ENCODE measurements around the gene EDN2.

The EDN2 gene

DNA sequence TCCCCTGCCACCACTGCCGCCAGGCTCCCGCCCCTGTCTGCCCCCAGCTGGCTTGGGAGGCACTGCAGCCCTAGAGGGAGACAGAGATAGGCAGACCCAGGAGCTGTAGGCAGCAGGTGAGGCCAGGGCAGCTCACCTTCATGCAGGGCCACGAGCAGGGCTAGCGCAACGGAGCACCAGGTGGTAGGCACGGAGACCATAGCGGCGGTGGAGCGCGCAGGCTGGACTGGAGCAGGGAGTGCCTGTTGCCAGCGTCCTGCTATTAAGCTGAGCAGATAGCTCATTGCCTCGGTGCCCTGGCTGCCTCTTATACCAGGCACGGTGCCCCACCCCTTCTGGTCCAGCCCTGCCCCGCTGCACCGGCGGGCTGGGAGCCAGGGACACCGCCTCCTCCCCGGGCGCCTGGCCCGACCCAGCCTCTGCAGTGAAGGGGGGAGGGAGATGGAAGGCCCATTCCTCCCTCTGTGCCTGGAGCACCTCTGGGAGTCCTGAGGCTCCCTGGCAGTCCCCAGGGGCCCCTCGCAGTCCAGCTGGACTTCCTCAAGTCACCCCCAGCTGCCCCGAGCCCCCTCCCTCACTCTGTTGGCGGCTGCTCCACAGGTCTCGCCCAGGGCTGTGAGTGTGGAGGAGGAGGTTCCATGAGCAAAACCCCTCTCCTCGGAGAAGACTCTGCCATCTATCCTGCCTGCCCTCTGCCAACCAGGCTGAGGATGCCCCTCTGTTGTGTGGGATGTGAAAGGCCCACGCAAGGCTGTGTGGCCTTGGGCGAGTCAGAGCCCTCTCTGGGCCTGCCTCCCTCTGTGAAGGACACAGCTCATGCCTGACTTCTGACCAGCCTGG, at the start of gene EDN2:
EDN2 (minus strand) TSS at position 282 of the 840 bp plus-strand sequence; CDS start at position 200, 82 bp downstream.
- no peak for DNase-seq

DNA sequence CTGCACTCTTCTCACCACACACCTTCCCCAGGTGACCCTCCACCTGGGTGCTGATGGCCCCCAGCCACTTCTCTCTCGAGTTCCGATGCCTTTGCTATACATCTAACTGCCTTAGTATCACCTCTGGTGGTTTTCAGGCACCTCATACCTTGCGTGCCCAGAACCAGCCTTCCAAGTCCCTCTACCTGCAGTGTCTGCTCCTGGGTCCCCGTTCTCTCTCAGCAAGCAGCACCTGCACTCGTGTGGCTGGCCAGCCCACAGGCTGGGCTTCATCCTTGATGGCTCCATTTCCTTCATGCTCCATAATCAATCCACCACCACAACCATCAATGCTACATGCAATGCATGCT, 49.2 kb upstream of the EDN2 start:
- no peak for DNase-seq

DNA sequence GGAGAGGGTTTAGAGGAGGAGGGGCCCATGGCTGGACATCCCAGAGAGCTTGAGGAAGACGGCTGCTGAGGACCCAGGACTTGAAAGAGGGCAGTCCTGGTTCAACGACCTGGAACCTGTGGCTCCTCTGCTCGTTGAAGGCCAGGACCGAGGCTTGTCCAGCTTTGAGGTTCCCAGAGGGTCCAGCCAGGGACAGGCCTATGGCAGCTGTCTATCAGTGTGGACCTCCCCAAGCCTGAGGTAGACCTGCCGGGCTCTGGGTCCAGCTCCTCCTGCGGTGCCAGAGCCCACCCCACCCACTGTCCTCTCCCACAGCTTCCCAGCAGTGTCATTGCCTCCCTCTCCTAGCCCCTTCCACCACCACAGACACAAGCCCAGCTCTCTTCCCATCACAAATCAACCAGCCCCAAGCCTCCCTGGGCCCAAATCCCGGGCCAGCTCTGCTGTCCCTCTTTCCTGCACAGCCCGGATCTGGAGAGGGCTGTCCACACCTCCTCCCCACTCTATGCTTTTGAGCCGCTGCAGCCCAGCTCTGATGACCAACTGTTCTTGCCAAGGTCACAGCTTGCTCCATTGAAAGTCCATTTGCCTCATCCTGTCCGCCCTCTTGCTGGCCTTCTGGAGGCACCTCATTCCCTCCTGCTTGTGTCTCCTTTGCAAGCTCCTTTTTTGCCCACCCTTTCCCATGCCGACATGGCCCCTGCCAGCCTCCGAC, 48.7 kb upstream of the EDN2 start:
- DNase-seq: no peak

DNA sequence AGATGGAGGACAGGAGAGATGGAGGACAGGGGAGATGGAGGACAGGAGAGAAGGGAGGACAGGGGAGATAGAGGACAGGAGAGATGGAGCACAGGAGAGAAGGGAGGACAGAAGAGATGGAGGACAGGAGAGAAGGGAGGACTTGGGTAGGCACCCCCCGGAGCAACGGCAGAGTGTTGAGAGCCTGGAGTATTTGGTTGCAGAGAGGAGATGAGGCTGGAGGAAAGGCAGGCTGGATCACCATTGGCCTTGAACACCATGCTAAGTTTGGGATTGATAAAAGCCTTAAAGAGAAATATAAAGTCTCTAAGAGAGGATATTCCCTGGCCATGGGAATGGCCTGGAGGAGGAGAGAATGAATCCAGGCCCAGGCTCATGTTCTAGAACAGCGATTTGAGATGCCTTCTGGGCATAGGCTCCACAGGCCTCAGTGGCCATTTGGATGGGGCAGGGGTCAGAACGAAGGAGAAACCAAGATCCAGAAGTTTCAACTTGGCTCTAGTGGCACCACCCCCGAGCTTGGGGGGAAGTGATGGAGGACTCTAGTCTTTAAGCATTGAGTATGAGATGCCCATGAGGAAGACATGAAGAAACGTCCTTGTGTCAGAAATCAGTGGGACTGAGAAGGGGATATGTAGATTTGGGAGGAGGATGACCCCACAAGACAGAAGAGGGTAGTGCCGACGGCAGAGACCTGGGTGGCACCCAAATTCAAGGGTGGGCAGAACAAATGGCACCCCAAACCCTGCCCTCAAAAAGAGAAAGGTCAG, 47.9 kb upstream of the EDN2 start:
- DNase-seq: no peak

DNA sequence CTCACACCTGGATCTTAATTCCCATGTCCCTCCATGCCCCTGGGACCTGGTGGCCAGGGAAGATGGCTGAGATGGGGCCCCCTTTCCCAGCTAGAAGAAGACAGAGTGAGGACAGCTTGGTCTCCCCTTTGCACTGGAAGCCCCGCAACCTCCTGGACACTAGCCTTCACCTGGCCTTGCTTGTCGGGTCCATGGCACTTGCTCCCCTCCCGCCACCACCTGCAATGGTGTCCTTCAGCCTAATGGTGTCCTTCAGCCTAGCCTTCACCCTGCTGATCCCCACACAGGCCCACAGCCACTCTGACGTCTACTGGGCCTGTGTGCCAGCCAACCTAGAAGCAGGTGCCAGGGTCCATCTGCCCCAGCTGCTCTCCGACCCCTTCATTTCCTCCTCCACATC, 45.9 kb upstream of the EDN2 start:
- no peak for DNase-seq

DNA sequence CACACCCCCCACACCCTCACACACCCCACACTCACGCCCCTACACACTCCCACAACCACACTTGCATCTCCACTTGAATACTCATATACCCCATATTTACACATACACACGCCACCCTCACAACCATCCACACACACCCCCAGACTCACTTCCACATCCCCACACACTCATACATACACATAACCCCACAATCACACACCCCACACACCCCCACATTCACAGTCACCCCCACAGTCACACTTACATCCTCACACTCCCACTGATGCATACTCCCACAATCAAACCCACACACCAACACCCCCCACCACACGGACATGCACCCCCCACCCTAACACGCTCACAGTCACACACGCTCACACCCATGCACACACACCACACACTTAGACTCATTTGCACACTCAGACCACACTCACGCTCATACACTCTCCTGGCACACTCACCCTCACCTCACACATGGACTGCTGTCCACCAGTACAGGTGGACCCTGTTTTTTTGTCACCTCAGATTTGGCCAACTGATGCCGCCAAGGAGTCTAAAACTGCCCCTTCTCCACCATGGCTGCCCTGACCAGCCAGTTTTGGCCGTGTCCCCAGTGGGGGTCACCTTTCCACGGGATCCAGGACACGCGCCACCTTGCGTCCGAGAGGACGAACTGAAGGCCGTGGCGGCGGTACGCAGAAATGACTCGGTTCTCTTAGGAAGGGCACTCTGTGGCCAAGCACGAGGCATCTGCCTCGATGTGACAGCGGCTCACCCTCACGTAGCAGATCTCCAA, 45.3 kb upstream of the EDN2 start:
- DNase-seq: no peak

DNA sequence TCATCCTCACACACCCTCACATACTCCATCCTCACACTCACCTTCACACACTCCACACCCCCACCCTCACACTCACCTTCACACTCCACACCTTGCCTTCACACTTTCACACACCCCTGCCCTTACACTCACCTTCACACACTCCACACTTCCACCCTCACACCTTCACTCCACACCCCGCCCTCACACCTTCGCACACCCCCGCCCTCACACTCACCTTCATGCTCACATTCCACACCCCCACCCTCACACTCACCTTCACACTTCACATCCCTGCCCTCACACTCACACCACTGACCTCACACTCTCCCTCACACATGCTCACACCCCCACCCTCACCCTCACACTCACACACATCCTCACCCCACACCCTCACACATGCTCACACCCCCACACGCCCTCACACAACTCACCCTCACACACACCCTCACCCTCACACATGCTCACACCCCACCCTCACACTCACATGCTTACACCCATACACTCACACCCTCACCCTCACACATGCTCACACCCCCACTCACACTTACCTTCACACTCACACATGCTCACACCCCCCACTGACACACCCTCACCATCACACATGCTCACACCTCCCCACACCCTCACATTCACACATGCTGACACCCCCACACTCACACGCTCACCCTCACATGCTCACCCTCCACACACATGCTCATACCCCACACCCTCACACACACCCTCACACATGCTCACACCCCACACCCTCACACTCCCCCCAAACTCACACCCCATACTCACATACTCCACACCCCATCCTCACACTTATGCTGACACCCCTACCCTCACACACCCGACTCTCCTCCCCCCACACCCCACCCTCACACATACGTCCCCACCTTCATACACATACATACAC, 44.5 kb upstream of the EDN2 start:
- no peak for DNase-seq

DNA sequence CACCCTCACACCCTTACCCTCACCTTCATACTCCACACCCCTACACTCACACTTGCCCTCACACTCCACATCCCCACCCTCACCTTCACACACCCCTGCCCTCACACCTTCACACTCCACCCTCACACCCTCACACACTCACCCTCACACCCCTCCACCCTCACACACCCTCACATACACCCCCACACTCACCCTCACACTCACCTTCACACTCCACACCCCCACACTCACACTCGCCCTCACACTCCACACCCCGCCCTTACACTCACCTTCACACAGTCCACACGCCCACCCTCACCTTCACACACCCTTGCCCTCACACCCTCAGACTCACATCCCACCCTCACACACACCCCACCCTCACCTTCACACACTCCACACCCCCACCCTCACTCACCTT, 43.6 kb upstream of the EDN2 start:
- DNase-seq: no peak

DNA sequence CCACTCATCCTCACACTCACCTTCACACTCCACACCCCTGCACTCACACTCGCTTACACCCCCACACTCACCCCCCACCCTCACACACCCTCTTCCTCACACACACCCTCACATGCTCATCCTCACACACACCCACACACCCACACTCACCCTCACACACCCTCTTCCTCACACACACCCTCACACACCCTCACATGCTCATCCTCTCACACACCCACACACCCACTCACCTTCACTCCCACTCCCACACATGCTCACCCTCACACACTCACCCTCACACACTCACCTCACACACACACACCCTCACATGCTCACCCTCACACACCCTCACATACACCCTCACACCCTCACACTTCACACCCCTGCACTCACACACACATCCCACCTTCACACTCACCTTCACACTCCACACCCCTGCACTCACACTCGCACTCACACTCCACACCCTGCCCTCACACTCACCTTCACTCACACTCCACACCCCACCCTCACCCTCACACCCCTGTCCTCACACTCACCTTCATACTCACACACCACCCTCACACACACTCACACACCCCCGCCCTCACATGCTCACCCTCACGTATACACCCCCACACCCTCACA, 42.6 kb upstream of the EDN2 start:
- no peak for DNase-seq

DNA sequence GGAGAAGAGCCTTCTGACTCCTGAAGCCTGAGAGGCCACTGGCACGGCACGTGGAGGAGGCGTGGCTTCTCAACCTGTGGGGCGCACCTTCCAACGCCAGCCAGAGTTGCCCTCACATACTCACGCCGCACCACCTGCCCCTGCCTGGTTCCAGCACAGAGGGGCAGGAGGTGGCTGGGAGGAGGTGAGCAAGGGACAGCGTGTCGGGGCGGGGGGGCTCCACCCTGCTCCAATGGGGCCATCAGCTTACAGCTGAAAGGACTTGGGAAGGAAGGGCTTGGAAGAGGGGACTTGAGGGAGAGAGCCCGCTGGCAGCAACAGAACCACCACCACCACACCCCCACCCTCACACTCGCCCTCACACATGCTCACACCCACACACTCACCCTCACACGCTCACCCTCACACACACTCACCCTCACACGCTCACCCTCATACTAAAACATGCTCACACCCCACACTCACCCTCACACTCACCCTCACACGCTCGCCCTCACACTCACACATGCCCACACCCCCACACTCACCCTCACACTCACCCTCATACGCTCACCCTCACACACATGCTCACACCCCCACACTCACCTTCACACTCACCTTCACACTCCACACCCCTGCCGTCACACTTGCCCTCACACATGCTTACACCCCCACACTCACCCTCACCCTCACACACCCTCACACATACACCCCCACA, 41.6 kb upstream of the EDN2 start:
- no peak for DNase-seq

DNA sequence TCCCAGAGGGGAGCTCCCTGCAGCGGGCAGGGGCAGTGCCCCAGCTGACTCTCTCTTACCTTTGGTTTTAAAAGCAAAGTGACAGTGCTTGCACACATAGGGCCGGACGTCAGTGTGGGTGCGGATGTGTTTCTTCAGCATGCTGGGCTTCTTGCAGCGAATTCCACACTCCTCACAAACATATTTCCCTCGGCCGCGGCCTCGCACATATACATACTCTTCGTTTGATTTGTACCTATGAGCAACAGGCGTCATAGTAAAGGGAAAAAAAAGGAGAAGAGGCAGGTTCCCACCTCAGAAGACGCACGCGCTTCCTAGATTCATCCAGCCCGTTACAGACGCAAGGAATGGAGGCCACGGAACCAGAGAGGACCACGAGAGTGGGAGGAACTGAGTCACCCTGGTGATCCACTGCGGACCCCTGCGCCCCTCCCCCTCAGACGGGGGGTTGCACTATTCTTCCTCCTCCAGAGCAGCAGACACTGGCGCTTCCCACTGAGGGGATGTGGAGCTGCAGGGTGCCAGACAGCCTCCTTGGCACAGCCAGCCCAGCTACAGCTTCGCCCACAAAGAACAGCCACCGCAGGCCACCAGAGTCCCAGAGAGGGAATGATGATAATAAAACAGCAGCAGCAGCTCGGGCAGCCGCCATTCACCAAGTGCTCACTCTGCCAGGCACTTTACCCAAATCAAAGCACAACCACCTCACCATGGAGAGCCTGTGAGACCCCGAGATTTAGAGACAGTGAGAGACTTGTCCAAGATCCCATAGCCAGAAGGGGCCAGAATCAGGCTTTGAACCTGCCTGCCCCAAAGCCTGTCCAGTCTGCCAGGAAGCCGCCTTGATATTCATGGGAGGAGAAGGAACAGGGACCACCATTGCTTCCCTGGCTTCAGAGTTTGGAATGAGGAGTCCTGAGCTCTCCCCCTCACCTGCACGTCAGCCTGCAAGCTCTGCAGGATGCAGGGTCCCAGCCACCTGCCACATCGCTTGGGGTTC, 40.5 kb upstream of the EDN2 start:
- DNase-seq: no peak

DNA sequence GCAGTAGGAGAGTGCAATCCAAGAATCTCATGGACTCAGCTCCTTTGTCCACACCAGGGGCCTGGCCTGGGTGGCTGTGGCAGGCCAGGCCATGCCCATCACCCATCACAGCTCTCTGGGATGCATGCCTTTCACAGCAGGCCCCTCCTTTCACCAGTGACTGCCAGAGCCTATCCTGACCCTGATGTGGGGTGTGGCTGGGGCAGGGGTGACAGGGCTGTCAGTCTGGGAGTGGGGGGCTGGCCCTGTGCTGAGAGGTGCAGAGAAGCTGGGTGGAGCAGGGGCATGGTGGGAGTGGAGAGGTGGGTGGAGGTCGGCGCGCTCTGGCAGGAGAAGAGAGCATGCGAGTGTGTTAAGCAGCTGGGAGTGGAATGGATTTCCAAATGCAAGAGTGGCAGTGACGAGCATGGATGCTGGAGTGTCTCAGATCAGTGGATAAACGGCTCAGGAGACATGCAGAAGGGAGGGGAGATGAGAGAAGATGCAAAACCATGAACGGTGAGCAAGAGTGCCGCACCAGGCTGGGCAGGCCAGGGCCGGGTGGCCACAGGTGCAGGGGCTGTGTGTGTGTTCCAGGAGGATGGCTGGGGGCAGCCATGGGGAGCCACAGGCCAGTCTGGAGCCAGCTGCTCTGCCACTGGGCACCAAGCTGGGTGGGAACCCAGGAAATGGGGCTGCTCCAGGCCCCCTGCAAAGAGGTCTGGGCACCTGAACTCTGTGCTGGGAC, 39.6 kb upstream of the EDN2 start:
- no peak for DNase-seq

DNA sequence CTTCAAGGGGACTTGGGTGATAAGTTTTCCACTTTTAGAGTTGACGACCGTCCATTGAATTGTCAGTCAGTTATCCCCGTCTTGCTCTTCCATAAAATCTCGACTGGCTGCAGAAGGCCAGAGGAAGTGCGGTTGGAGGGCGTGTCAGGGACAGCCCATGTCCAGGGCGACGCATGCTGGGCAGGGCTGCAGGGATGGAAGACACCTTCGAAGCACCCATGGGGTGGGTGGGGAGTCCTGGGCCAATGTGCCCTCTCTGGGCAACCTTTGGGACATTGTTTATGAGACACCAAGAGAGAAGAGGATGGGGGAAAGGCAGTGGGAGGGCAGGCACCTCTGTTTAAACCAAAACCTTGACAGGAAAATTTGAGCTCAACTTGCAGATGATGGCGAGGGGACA, 38.6 kb upstream of the EDN2 start:
- DNase-seq: no peak

DNA sequence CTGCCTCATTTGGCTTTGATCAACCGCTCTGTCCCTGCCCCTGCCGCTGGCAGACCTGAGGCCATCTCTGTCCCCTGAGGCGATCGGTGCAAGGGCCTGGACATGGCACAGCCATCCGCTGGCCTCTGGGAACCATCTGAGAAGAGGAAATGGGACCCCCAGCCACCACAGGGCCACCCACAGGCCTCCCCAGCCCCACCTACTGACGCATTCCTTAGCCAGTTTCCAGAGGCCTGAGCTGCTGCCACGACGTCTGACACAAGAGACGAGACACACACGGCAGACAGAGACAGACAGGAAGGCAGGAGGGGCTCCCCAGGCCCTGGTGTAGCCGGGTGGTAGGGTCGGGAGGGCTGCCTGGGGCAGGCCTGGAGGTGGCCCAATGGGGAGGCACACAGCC, 37.3 kb upstream of the EDN2 start:
- DNase-seq: no peak

DNA sequence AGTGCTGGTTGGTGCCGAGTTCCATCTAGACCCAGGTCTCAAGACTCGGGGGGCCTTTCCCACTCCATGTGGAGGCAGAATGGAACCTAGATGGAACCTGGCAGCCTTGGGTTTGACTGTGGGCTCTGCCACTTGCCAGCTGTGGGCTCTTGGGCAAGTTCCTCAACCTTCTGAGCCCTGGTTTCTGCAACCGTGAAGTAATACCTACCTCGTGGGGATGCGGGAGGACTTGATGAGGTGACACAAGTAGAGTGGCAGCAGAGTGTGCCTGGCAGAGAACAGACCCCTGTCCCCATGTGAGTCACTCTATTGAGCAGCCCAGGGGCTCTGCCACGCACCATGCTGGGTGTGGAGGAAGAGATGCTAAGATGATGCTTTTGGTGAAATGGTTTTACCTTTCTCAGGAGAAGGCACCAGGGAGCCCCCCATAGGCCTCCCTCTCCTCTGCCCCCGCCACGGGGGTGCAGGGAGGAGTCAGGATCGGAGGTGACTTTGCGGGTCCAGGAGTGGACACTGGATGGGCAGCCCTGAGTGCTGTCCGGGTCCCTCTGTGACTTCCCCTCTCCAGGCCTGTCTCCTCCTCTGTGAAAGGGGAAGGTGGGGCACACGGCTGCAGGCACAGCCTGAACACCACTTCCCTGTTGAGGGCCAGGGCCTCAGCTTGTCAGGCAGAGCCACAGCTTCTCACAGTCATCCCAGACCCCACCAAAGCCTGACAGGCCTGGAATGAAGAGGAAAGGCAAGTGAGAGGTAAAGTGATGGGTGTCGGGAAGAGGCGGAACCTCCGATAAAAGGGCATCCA, 36.7 kb upstream of the EDN2 start:
- DNase-seq: no peak

DNA sequence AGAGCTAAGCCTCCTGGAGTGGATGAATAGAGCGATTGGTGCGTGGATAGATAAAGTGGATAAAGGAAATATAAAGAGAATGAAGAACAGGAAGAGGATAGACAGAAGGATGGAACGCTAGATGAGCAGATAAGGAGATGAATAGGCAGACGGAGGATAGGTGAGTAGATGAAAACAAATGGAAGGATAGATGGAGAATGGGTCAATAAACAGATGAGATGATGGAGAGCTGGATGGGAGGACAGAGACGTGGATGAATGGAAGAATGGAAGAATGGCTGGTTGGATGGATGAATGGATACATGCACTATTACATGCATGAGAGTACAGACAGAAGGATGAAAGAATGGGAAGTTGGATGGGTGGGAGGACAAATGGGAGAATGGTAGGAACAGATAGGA, 35.2 kb upstream of the EDN2 start:
- no peak for DNase-seq

DNA sequence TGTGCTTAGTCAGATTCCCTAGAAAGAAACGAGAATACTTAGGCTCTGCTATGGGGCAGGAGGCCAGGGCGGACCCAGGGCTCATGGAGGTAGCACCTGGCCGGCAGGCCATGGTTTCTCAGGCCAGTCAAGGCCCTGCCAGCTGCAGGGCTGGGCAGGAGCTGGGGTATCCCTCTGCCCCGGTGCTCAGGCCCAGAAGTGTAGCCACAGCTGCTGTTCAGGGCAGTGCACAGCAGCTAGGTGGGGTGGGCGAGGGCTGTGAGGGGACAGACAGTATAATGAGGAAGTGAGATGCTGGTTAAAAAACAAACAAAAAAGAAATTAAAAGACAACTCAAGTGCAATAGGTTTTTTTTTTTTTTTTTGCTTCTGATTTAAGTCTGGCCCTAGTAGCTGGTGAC, 34.0 kb upstream of the EDN2 start:
- DNase-seq: no peak

DNA sequence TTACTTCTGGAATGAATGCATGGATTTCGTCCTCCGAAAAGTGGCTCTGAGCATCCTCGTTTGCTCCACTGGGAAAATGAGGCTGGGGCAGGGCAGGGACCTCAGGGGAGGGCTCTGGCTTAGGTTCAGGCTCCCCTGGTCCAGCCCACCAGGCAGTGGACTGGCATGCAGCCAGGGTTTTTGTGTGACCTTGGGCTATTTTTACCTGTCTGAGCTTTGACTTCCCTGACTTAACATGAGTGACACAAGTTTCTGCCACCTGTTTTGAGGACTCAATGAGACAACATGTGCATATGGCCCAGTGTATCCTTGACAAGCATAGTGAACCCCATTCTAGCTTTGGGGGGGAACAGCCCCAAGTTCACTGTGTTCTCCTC, 32.6 kb upstream of the EDN2 start:
- DNase-seq: no peak

All from activated CD4-positive, alpha-beta T cell treated with anti-CD3 and anti-CD28 coated beads for 4 hours (primary cell).